Measurements from ENCODE around the gene FUNDC2.

- TF ChIP-seq CTCF (IDR thresholded peaks at IDR 0.05 in 8 of 11, conservative IDR thresholded peaks at IDR 0.05 in 3 of 11), result no peak
- no peak for TF ChIP-seq POLR2AphosphoS5 (IDR thresholded peaks at IDR 0.05)
- TF ChIP-seq POLR2A (IDR thresholded peaks at IDR 0.05), result no peak
Observed at GRCh38 chrX:154986826-154987575, 39.6 kb upstream of the FUNDC2 start.

Measured in spleen (tissue), 7 donors.